Stimulated activated memory B cell treated with anti-CD40 and anti-IgM and Interleukin-4, amounts not matched to agents 10 μg/mL and 1 μg/mL and 100 μg/mL, for 72 hours (primary cell): ENCODE results near the gene MAGI2.

Experiments
- ATAC-seq: fragments of 150-1000 bp; cut with Tn5 transposase; 2 replicates; pipeline ENCODE4 v1.10.0; 2021
- H3K27ac Mint-ChIP-seq: one replicate; pipeline ENCODE4 v1.8.0; 2022; ENCODE audit warnings: mild to moderate bottlenecking, mixed read lengths
- H3K27me3 Mint-ChIP-seq: one replicate; pipeline ENCODE4 v1.8.0; 2022; ENCODE audit warnings: mixed read lengths
- H3K36me3 Mint-ChIP-seq: one replicate; pipeline ENCODE4 v1.8.0; 2022; ENCODE audit warnings: mixed read lengths
- H3K4me1 Mint-ChIP-seq: one replicate; pipeline ENCODE4 v1.8.0; 2022; ENCODE audit warnings: mixed read lengths
- H3K4me3 Mint-ChIP-seq: one replicate; pipeline ENCODE4 v1.8.0; 2022; ENCODE audit warnings: mild to moderate bottlenecking, moderate library complexity, mixed read lengths
- H3K9me3 Mint-ChIP-seq: one replicate; pipeline ENCODE4 v1.8.0; 2022; ENCODE audit warnings: mixed read lengths

MAGI2 gene

GRCh38 chr7:79287981-79288380 is 165.5 kb downstream of the MAGI2 start:
- no peak for ATAC-seq
- Mint-ChIP-seq H3K27ac (no peak overlapping the region), H3K36me3 (no peaks in the 10 kb centered on the region), H3K4me3 (no peak overlapping the region), H3K4me1 (no peaks in the 10 kb centered on the region), H3K27me3 (no peaks in the 10 kb centered on the region), H3K9me3 (no peaks in the 10 kb centered on the region)

- Mint-ChIP-seq H3K4me1 (no peaks in the 10 kb centered on the region), H3K4me3 (no peak overlapping the region), H3K27ac (no peak overlapping the region), H3K27me3 (no peaks in the 10 kb centered on the region), H3K36me3 (no peaks in the 10 kb centered on the region), H3K9me3 (no peaks in the 10 kb centered on the region)
- no peak for ATAC-seq
These were observed 167.3 kb downstream of the MAGI2 start for GRCh38 chr7:79286181-79286580.

- no peak overlapping the region for H3K4me3 Mint-ChIP-seq
- H3K36me3 Mint-ChIP-seq: no peaks in the 10 kb centered on the region
- no peaks in the 10 kb centered on the region for H3K4me1 Mint-ChIP-seq
- ATAC-seq: no peak
- no peaks in the 10 kb centered on the region for H3K9me3 Mint-ChIP-seq
- H3K27me3 Mint-ChIP-seq: no peaks in the 10 kb centered on the region
- no peak overlapping the region for H3K27ac Mint-ChIP-seq
These were observed 167.7 kb downstream of the MAGI2 start for GRCh38 chr7:79285756-79286155.

GRCh38 chr7:79284211-79284610 is 169.3 kb downstream of the MAGI2 start:
- H3K4me1 Mint-ChIP-seq: no peaks in the 10 kb centered on the region
- no peak overlapping the region for H3K27ac Mint-ChIP-seq
- H3K36me3 Mint-ChIP-seq: no peaks in the 10 kb centered on the region
- ATAC-seq: no peak
- no peak overlapping the region for H3K4me3 Mint-ChIP-seq
- H3K27me3 Mint-ChIP-seq: no peaks in the 10 kb centered on the region
- H3K9me3 Mint-ChIP-seq: no peaks in the 10 kb centered on the region

GRCh38 chr7:79282882-79283602 is 170.4 kb downstream of the MAGI2 start:
- Mint-ChIP-seq H3K27ac (no peak overlapping the region), H3K4me1 (no peaks in the 10 kb centered on the region), H3K4me3 (no peak overlapping the region), H3K27me3 (no peaks in the 10 kb centered on the region), H3K36me3 (no peaks in the 10 kb centered on the region), H3K9me3 (no peaks in the 10 kb centered on the region)
- ATAC-seq: no peak

GRCh38 chr7:79282070-79282694 is 171.3 kb downstream of the MAGI2 start:
- H3K9me3 Mint-ChIP-seq: no peaks in the 10 kb centered on the region
- no peak overlapping the region for H3K27ac Mint-ChIP-seq
- no peak overlapping the region for H3K4me3 Mint-ChIP-seq
- H3K4me1 Mint-ChIP-seq: no peaks in the 10 kb centered on the region
- no peaks in the 10 kb centered on the region for H3K27me3 Mint-ChIP-seq
- H3K36me3 Mint-ChIP-seq: no peaks in the 10 kb centered on the region
- no peak for ATAC-seq

GRCh38 chr7:79281426-79281825 is 172.0 kb downstream of the MAGI2 start:
- Mint-ChIP-seq H3K27ac (no peak overlapping the region), H3K4me1 (no peaks in the 10 kb centered on the region), H3K4me3 (no peak overlapping the region), H3K36me3 (no peaks in the 10 kb centered on the region), H3K9me3 (no peaks in the 10 kb centered on the region), H3K27me3 (no peaks in the 10 kb centered on the region)
- no peak for ATAC-seq

- H3K9me3 Mint-ChIP-seq: peaks cover 2% of the 10 kb centered on the region
- no peak for ATAC-seq
- H3K27me3 Mint-ChIP-seq: no peaks in the 10 kb centered on the region
- no peak overlapping the region for H3K4me3 Mint-ChIP-seq
- no peaks in the 10 kb centered on the region for H3K36me3 Mint-ChIP-seq
- H3K4me1 Mint-ChIP-seq: no peaks in the 10 kb centered on the region
- H3K27ac Mint-ChIP-seq: no peak overlapping the region
These were observed 180.5 kb downstream of the MAGI2 start for GRCh38 chr7:79272938-79273337.

GRCh38 chr7:79272066-79272669 is 181.3 kb downstream of the MAGI2 start:
- no peaks in the 10 kb centered on the region for H3K27me3 Mint-ChIP-seq
- no peak for ATAC-seq
- H3K9me3 Mint-ChIP-seq: peaks cover 2% of the 10 kb centered on the region
- no peaks in the 10 kb centered on the region for H3K36me3 Mint-ChIP-seq
- H3K4me1 Mint-ChIP-seq: no peaks in the 10 kb centered on the region
- no peak overlapping the region for H3K27ac Mint-ChIP-seq
- H3K4me3 Mint-ChIP-seq: no peak overlapping the region

GRCh38 chr7:79268730-79269129 is 184.7 kb downstream of the MAGI2 start:
- Mint-ChIP-seq H3K27ac (no peak overlapping the region), H3K9me3 (no peaks in the 10 kb centered on the region), H3K4me1 (no peaks in the 10 kb centered on the region), H3K36me3 (no peaks in the 10 kb centered on the region), H3K27me3 (no peaks in the 10 kb centered on the region), H3K4me3 (no peak overlapping the region)
- ATAC-seq: no peak

GRCh38 chr7:79258826-79259225 is 194.6 kb downstream of the MAGI2 start:
- Mint-ChIP-seq H3K27me3 (no peaks in the 10 kb centered on the region), H3K4me3 (no peak overlapping the region), H3K9me3 (peaks cover 3% of the 10 kb centered on the region), H3K4me1 (no peaks in the 10 kb centered on the region), H3K36me3 (no peaks in the 10 kb centered on the region), H3K27ac (no peak overlapping the region)
- no peak for ATAC-seq

GRCh38 chr7:79257959-79258358 is 195.5 kb downstream of the MAGI2 start:
- H3K9me3 Mint-ChIP-seq: peaks cover 3% of the 10 kb centered on the region
- H3K4me3 Mint-ChIP-seq: no peak overlapping the region
- H3K27me3 Mint-ChIP-seq: no peaks in the 10 kb centered on the region
- H3K27ac Mint-ChIP-seq: no peak overlapping the region
- no peaks in the 10 kb centered on the region for H3K4me1 Mint-ChIP-seq
- no peak for ATAC-seq
- H3K36me3 Mint-ChIP-seq: no peaks in the 10 kb centered on the region

GRCh38 chr7:79245623-79246249 is 207.7 kb downstream of the MAGI2 start:
- no peak for ATAC-seq
- Mint-ChIP-seq H3K27ac (no peak overlapping the region), H3K4me3 (no peak overlapping the region), H3K36me3 (no peaks in the 10 kb centered on the region), H3K27me3 (no peaks in the 10 kb centered on the region), H3K9me3 (peaks cover 7% of the 10 kb centered on the region), H3K4me1 (no peaks in the 10 kb centered on the region)

- Mint-ChIP-seq H3K36me3 (no peaks in the 10 kb centered on the region), H3K27ac (no peak overlapping the region), H3K4me1 (no peaks in the 10 kb centered on the region), H3K27me3 (no peaks in the 10 kb centered on the region), H3K4me3 (no peak overlapping the region), H3K9me3 (peaks cover 7% of the 10 kb centered on the region)
- ATAC-seq: no peak
These were observed 209.0 kb downstream of the MAGI2 start for GRCh38 chr7:79244482-79244881.

GRCh38 chr7:79241288-79242060 is 212.0 kb downstream of the MAGI2 start:
- no peaks in the 10 kb centered on the region for H3K27me3 Mint-ChIP-seq
- no peak overlapping the region for H3K27ac Mint-ChIP-seq
- H3K36me3 Mint-ChIP-seq: no peaks in the 10 kb centered on the region
- no peaks in the 10 kb centered on the region for H3K4me1 Mint-ChIP-seq
- H3K9me3 Mint-ChIP-seq: no peaks in the 10 kb centered on the region
- H3K4me3 Mint-ChIP-seq: no peak overlapping the region
- no peak for ATAC-seq
